ENCODE results near the gene ALG3. TPM values are rescaled to one million over a fixed set of nuclear protein-coding genes. Genes with fewer than 3 reads are reported as not detected.

Gene ALG3
- total RNA-seq, 1 donor from 2014 or later = 34.0 TPM

DNA sequence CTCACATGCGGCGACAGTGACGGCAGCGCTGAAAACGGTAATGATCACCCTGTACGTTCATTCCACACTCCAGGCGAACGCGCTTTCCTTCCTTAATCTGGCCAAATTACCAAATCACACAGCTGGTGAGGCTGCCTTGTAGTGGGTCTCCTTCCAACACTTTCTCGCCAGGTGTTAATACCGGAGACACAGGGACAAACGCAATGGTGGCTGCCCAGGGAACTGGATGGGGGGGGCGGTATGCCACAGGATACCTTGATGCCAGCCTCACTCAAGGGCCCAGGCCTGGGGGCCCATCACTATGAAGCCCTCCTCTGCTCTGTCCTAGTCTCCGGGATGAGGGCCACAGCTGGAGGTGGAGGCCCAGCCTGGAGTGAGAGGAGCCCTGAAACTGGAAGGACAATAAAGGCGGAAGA, 14.0 kb upstream of the ALG3 start:
- Mint-ChIP-seq H3K27ac (no peak overlapping the region), H3K9me3 (peaks cover 4% of the 10 kb centered on the region), H3K36me3 (ENCODE audit: low read depth) (no peaks in the 10 kb centered on the region), H3K4me3 (peak overlapping the region; percentile 52), H3K4me1 (peaks cover 28% of the 10 kb centered on the region), H3K27me3 (peaks cover 58% of the 10 kb centered on the region)
- no peak for ATAC-seq (ENCODE audit: low read depth)
- TF ChIP-seq, protein P1, sequence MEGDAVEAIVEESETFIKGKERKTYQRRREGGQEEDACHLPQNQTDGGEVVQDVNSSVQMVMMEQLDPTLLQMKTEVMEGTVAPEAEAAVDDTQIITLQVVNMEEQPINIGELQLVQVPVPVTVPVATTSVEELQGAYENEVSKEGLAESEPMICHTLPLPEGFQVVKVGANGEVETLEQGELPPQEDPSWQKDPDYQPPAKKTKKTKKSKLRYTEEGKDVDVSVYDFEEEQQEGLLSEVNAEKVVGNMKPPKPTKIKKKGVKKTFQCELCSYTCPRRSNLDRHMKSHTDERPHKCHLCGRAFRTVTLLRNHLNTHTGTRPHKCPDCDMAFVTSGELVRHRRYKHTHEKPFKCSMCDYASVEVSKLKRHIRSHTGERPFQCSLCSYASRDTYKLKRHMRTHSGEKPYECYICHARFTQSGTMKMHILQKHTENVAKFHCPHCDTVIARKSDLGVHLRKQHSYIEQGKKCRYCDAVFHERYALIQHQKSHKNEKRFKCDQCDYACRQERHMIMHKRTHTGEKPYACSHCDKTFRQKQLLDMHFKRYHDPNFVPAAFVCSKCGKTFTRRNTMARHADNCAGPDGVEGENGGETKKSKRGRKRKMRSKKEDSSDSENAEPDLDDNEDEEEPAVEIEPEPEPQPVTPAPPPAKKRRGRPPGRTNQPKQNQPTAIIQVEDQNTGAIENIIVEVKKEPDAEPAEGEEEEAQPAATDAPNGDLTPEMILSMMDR (IDR thresholded peaks at IDR 0.05) = no peak
- DNase-seq = no peak
- POLR2A ChIA-PET = interaction anchor here (0.6 to 1.5 kb wide), 4 partner anchors 10 to 128 kb away, joined by 3 to 6 read pairs (median 3); partner anchors contain the start of genes EEF1AKMT4 and EIF2B5
- intact Hi-C loops (cut with micrococcal nuclease) = loop anchor here (5.0 kb wide), 1 partner anchor 35 kb away; the partner anchor contains the start of gene VWA5B2
- CTCF ChIA-PET = interaction anchor here (1.3 kb wide), 1 partner anchor 496 kb away, joined by 3 read pairs; no protein-coding TSS in a partner anchor

DNA sequence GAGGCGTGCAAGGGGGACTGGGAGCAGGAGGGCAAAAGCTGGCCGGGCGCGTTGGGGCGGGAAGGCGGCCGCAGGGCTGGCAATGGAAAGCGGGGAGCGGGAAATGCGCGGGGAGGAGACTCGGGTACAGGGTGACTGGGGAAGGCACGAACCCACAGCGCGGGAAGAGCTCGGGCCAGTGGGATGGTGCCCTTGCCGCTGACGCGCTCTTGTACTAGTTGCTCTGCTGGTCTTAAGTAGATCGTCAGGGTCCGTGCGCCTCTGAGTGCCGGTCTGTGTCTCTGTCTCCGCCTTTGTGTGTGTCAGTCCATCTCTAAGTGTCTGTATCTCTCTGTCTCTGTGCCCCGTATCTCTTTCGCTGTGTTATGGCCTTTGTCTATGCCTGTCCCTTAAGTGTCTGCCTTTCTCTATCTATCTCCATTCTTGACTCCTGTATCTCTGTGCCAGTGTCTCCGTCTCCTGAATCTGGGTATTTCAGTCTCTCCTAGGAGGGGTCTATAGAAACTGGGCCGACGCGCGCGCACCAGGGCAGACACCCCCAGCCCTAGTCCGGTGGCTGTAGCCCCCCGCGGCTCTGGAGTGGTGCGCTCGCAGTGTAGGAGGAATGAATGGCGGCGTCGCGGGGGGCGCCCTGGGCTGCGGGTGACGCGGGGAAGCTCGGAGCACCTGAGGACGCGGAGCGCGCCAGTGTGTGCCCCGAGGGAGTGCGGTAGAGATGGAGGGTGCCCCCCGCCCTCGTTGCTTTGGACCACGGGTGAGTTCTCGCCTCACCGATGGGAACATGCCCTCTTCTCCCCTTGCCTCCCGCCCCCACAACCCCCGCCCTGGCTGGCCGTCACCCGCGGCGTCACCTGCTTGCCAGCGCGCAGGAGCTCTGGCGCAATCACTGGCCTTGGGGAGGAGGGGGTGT, 13.3 kb upstream of the ALG3 start:
- ChIA-PET CTCF (interaction anchor here (1.3 to 2.4 kb wide), 2 partner anchors 34 to 495 kb away, joined by 3 to 8 read pairs; no protein-coding TSS in a partner anchor), POLR2A (interaction anchor here (0.6 to 1.5 kb wide), 5 partner anchors 9 to 127 kb away, joined by 3 to 6 read pairs (median 3); partner anchors contain the start of genes EEF1AKMT4 and EIF2B5)
- Mint-ChIP-seq H3K4me1 (peaks cover 28% of the 10 kb centered on the region), H3K27me3 (peaks cover 55% of the 10 kb centered on the region), H3K36me3 (ENCODE audit: low read depth) (no peaks in the 10 kb centered on the region), H3K4me3 (peak overlapping the region; percentile 79), H3K27ac (no peak overlapping the region), H3K9me3 (peaks cover 1% of the 10 kb centered on the region)
- intact Hi-C loops (cut with micrococcal nuclease) = loop anchor here (1.0 to 5.0 kb wide), 3 partner anchors 12 to 37 kb away; partner anchors contain the start of genes PSMD2 and VWA5B2
- DNase-seq = no peak
- TF ChIP-seq, protein P1 (IDR thresholded peaks at IDR 0.05) = no peak
- ATAC-seq (ENCODE audit: low read depth) = no peak

DNA sequence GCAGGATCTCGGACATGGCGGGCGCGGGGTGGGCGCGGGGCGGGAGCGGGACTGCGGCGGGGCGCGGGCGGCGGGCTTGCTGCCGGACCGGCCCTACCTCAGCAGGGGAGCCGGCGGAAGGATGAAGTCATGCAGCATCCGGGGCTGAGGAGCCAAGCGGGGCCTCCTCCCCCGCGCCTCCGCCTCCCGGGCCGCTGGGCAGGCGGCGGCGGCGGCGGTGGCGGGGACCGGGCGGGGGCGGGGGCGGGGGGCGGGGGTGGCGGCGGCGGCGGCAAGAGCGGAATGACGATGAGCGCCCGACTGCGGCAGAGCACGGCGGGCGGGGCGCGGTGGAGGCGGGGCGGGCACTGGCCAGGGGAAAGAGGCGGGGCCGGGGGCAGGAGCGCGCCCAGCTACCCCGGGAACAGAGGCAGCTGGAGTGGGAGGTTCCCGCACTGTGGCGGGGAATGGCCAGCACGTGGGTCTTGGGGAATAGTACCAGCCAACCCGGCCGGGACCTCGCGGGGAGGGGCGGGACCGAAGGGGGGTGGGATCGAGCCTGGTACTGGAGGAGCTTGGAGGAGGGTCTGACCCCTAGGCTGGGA, 12.6 kb upstream of the ALG3 start, which contains the start of gene CAMK2N2:
Gene CAMK2N2, minus strand, starts transcription at position 284 of the 584 bp plus-strand sequence. Its CDS starts 268 bp downstream, at position 16.
- H3K4me1 Mint-ChIP-seq = peaks cover 28% of the 10 kb centered on the region
- no peaks in the 10 kb centered on the region for H3K9me3 Mint-ChIP-seq
- H3K27ac Mint-ChIP-seq = no peak within 1 kb of the TSS
- POLR2A ChIA-PET = interaction anchor here (0.6 to 1.5 kb wide), 3 partner anchors 12 to 1145 kb away, joined by 3 to 9 read pairs (median 4); partner anchors contain the start of genes EEF1AKMT4 and EIF2B5
- intact Hi-C loops (cut with micrococcal nuclease) = loop anchor here (1.0 to 5.0 kb wide), 3 partner anchors 11 to 37 kb away; partner anchors contain the start of genes PSMD2 and VWA5B2
- H3K4me3 Mint-ChIP-seq = peak within 1 kb of the TSS; percentile 79
- peaks cover 51% of the 10 kb centered on the region for H3K27me3 Mint-ChIP-seq
- peak; percentile 66 for ATAC-seq (ENCODE audit: low read depth)
- CTCF ChIA-PET = interaction anchor here (1.1 to 2.4 kb wide), 2 partner anchors 11 to 34 kb away, joined by 3 to 8 read pairs; partner anchors contain the start of gene EEF1AKMT4
- TF ChIP-seq, protein P1 (IDR thresholded peaks at IDR 0.05) = no peak
- peak; percentile 43 for DNase-seq
- H3K36me3 Mint-ChIP-seq (ENCODE audit: low read depth) = no peaks in the 10 kb centered on the region

DNA sequence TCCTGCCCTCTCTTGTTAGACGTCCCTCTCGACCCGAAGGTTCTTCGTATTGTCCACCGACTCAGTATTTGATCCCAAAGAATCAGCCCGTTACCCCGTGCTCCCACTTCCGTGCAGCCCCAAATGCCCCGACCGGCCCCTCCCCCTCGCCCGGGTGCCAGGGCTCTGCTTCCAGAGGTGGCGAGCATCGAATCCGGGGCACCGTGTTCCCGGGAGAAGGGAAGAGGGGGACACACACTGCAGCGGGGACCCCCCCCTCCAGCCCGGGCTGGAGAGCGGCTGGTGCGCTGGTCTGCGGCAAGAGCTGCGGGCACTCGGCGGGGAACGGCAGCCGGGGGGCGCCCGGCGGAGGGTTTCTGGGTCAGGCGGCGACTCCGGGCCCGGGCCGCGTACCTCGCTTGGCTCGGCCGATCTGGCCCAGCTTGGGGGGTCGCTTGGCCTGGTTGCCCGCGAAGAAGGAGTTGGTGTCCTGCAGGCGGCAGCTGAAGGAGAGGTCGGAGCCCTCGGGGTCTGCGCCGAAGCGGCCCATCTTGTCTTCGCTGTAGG, 12.0 kb upstream of the ALG3 start:
- DNase-seq (no peak), ATAC-seq (ENCODE audit: low read depth) (no peak)
- POLR2A ChIA-PET = interaction anchor here (0.6 to 1.2 kb wide), 2 partner anchors 11 to 1145 kb away, joined by 4 to 9 read pairs; partner anchors contain the start of gene EEF1AKMT4
- Mint-ChIP-seq H3K27me3 (peaks cover 47% of the 10 kb centered on the region), H3K4me3 (peak overlapping the region; percentile 79), H3K9me3 (no peaks in the 10 kb centered on the region), H3K27ac (no peak overlapping the region), H3K36me3 (ENCODE audit: low read depth) (no peaks in the 10 kb centered on the region), H3K4me1 (peaks cover 28% of the 10 kb centered on the region)
- CTCF ChIA-PET = interaction anchor here (1.1 to 2.4 kb wide), 2 partner anchors 11 to 33 kb away, joined by 3 to 8 read pairs; partner anchors contain the start of gene EEF1AKMT4
- intact Hi-C loops (cut with micrococcal nuclease) = loop anchor here (1.0 to 5.0 kb wide), 3 partner anchors 10 to 38 kb away; partner anchors contain the start of genes PSMD2 and VWA5B2
- TF ChIP-seq, protein P1 (IDR thresholded peaks at IDR 0.05) = no peak

All from activated B cell treated with CpG ODN at 0.5 μM for 24 hours (primary cell).